ENCODE measurements around the gene SULT4A1.
A peak's percentile ranks its signal among the peaks of the same experiment; 100 is the strongest.

The SULT4A1 gene

DNA sequence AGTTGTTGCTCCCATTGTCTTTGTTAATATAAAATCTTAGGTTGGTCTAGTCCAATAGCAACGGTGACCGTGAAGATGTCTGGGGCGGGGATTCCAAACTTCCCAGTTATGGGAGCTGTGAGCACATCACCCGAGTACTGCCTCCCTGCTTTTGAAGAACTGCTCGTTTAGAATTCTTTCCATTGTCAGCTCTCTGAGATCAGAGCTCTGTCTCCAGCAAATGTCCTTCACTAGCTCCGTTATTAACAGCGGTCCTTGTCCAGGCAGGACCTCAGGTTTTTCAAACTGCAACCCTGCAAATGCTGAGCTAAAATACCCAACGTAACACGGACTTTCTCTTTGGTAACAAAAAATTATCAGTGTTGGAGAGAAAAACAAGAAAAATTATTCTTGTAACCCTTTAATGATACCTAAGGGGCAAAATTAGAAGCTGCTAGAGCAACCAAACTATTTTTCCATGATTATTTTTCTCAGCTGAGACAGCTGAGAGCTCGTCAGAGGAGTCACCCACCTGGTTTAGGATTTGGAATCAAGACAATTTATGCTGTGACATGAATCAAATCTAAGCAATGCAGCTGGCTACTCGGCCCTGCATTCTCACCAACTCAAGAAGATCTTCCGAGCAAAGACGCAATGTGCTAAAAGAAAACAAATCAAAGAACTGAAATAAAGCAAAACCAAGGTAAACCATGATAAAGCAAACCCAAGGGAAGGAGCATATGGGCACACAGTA, 35.1 kb downstream of the SULT4A1 start:
- no peak for DNase-seq

DNA sequence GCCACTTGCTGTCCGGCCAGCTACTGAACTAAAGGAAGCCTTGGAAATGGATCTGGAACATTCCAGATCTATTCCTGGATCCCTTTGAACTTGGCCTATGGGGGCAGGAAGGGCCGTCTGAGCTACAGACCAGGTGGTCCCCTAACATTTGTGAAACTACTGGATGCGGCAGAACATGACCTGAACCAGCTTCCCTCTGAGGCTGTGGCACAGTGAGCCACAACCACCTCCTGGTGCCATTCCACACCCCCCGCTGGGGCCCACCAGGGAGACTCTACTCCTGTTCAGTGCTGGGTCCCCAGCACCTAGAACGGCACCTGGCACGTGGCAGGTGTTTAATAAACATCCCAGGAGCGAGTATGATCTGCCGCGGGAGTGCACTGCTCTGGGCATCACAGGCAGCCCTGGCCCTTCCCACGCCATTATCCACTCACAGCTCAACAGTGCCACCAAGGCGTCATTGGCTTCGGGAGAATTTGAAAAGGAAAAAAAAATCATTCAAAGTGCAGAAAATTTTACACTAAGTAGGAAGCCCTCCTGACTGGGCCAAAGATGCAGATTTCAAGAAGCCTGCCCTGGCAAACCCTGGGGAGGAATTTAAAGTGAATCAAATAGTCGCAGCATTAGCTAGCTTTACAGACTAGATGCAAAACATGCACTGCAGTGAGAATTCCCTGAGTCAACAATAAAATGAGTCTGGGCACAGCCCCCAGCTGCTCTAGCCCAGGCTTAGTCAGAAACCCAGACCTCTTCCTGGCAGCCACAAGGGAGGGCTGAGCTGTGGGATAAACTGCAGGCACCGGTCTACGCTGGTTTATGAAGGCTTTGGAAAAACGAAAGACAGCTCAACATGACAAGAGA, 35.9 kb downstream of the SULT4A1 start:
- DNase-seq: peak; percentile 14

DNA sequence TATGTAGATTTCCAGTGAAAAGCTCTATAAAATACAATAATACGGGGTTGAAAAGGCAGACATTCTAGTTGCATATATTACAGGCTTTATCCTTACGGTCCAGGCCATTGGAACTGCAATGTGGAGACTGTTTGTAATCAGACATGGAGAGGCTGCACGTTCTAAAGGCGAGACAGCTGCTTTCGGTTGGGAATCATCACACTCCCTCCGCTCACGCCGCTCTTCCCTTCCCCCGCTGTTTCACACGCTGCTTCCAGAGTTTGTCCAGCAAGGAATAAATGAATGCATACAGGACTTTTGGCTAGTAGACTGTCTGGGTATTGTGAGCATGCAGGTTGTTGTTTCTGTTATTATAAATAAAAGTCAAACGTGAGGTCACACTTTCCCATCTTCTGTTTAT, 36.7 kb downstream of the SULT4A1 start:
- no peak for DNase-seq

DNA sequence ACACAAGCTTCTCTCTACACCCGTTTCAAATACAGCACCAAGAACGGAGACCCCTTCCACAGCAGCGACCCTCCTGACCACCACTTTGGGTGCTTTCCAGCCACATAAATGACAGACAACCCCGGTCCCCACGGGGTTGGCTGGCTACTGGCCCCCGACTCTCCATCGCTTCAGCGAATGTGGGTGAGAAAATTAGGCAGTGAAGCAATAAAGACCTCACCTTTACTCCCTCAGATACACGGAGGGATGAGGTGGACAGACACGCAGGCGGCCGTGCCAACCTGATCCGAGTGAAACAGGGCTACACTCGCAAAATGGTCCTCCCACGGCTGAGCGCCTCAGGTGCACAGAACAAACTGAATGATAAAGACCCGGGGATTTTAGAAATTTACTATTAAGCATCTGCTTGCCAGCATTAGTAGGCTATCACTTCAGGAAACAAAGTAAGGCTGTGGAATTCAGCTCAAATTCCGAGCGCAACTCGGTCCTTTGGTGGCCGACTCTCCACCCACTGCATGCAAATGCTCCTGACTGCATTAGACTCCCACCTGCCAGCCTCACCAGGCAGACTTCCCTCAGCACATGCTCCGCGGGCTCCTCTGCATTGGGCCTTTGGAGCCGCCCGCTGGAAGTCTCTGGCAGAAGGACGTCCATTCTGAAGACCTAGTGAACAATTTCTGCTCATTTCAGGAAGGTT, 37.4 kb downstream of the SULT4A1 start:
- DNase-seq: no peak

DNA sequence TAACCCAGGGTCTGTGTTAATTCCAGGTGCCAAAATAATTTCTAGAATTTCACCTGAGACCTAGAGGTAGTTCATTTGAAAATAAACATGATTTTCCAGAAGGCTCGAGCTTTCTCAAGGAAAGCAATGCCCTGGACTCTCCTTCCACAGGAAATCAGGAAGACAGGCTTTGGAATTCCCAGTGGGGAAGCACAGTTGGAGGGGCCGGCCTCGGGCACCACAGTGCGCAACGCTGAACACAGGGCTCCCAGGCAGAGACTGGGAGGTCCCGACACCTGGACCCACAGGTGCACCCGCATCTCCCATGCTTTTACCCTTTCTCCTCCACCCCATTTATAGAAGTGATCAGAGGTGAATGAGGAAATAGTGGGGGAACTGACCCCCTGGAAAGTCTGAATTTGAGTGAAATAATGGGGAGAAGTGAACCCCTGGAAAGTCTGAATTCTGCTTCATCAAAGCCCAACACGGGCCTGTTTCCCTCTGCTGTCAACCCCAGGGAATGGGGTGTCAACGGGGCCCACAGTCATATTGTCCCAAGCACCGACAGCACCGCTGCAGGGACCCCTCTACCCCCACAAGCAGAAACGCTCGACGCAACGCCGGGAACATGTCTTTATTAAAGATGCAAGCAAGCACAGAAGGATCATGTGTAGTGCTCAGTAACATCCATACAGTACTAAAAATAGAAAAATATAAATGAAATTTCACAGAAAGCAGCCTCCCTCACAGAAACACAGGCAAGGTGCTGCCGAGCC, 38.2 kb downstream of the SULT4A1 start:
- no peak for DNase-seq

DNA sequence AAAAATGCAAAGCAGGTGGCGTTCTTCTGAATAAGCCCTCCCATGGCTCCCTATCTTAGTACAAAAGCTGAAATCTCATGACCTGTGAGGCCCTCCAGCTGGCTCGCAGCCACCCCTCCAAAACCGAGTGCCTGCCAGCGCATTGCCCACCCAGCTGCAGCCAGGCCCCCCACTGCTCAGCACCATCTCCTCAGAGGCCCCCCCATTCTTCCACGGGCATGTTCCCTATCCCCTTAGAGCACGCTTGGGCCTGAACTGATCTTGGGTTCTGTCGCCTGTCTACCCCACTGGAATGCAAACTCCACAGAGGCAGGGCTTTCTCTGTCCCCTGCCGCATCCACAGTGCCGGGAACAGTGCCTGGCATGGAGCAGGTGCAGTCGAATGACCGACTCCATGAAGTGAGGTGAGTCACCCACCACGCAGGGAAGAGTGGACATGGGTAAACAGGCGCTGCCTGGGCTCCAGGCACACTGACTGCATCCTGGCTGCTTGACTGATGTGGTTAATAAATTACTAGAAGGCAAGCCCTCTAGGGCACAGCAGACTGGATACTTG, 38.9 kb downstream of the SULT4A1 start:
- no peak for DNase-seq

DNA sequence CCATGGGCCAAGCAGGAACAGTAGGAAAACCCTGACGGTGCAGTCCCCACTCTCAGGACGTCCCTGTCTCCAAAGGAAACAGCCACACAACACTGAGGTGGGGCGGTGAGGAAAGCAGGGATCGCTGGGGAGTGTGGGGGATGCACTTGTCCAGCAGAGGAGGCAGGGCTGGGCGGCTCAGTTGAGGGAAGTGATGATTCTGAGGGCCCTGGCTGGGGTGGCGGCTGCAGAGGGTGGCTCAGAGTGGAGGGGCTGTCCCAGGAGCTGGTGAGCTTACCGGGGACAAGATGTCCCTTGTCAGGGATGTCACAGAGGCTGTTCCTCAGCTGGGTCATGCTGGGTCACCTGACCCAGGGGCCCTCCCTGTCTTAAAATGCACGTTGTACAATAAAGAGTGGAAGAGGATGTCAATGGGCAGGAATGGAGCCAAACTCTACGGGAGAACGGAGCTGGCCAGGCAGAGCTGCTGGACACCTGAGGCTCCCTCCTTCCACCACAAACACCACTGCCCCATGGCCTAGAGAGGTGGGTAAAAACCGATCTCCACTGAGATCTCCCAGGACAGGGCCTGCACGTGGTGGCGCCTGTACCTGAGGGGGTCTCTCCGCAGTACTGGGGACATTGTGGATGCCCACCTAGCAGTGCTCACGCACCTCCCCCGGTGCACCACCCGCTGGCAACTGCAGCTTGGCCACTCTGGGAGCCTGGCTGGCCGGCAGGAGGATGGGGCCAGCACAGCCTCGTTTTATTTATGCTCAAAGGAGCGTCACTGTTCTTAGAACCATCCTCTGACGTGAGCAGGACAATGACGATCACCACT, 40.5 kb downstream of the SULT4A1 start:
- no peak for DNase-seq

DNA sequence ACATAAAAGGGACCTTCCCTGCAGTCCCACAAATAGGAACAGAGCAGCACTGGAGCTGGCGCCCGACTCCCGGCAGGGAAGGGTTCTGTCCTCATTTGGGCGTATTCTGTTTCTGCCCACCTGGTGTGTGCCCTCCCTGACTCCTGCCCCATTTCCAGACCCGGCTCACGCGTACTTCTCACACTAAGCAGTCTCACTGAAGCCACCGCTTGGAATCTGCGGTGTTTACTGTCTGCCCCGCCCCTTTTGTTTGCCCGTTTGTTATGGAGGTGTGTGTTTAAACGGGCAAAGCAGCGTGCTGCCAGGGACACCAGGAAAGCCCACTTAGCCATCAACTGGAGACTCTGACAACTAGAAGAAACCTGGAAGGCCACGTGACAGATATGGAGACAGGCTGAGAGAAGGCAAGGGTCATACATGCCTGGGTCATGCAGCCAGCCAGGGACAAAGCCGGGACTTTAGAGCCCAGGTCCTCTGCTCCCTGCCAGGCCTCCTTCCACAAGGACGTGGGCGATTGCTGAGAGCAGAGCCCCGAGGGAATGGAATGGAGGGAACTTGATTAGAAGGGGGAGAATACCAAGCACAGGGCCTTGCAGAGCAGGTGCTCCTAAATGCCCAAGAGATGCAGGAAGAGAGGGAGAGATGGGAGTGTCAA, 41.5 kb downstream of the SULT4A1 start:
- no peak for DNase-seq

DNA sequence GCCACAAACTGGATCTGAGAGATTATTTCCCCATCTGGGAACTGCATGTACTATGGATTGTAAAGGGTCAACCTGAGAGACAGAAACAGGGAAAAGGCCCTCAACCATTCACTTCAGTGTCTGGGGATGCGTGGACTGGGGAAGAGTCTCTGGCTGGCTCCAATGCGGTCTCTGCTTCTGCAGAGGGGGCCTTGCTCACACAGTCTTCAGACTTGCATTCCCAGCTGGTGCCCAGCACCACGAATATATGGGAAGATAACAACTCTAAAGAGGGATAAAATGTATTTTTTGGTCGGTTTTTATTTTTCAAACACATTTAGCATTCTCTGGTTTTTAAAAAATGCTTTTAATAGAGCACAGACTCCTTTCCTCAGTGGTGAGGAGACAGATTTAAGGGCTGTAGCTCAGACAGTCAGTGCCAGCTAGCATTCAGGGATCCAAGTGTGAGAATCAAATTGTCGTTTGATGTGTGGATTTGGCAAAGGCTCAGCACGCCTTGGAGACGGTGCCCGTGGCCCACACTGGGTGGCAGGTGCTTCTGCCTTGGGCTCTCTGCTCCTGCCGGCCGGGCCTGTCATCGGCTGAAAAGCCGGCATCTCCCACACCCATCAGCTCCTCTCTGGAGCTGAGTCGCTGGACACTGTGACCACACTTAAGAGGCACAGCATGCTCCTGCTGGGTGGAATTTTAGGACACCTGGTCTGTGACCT, 42.2 kb downstream of the SULT4A1 start:
- no peak for DNase-seq

DNA sequence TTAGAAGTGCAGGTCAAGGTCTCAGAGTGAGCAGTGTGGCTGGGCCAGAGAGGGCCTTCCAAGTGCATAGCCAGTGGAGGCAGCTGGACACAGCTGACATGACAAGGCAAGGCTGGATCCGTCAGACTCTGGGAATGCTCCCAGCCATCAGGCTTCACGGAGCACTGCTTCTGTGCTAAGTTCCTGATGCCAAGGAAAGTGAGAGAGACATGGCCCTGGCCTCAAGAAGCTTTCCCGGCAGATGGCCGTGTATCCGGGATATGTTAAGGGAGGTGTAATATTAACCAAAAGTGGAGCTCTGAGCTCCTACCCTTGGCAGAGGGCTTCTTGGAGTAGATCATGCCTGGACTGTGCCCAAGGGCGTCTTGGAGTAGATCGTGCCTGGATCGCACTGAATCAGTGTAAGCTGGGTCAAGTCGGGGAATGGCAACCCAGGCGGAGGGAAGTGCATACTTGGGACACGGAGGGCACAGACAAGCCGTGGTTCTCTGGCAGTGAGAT, 42.8 kb downstream of the SULT4A1 start:
- no peak for DNase-seq

DNA sequence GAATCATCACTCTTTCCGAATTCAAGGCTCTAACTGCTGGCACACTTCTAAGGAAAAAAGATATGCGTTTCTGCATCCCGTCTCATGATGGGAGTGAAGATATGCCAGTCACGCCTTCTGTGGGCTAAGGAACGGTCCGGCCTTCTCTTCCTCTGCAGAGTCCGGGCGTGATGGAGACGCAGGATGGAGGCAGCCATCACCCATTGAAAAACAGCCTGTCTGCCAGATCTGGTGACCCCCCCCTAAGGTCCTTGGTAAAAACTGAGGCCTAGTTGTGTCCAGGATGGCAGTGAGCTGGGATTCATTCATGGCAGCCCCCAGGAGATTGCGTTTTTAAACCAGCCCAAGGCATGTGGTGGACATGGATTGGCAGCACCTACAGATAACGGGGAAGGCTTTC, 43.3 kb downstream of the SULT4A1 start:
- no peak for DNase-seq

DNA sequence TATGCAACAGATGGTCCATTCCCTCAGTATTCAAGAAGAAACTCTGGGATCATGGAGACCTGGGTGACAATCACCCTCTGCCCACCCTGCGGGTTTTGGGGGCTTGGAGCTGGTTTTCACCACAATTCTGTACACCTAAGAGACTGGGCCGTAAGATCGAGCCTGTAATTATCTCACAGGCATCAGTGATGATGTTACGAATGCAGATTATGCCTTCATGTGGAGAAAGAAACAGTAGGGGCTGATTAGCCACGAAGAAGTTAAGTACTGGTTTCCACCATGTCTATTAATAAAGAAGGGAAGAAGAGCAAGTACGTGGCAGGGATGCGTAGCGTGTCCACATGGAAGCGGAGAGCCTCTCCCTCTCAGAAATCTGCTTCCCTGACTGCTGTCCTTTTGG, 44.9 kb downstream of the SULT4A1 start:
- DNase-seq: no peak

DNA sequence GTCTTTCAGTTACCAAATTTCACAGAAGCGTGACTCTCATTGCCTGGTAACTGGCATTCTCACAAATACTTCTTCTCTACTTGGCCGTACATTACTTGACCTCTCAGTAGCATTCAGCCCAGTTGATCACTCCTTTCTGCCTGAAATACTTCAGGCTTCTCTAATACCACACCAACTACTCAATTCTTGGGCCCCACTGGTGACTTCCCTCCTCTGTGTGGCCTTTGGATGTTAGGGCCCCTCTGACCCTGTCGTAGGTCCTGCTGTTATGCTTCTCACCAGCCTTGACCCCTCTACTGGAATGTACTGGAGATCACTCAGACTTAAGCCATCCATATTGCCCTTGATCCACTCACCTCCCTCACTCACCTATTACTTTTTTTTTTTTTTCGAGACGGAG, 48.0 kb downstream of the SULT4A1 start:
- DNase-seq: no peak

DNA sequence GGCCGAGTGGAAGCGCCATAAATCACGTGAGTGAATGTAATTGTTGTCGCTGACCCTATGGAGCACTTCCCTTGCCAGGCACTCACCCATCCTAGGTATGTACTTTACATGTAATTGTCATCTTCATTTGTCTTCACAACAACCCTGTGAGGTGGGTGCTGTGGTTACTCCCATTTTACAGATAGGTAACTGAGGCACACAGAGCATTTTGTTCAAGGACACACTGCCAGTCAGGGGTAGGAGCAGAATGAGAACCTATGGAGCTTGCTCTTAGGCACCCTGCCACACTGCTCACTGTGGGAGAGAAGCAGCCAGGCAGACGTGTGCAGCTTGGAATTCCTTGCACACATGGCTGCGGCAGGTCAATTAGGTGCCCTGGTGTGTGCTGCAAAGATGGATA, 49.4 kb downstream of the SULT4A1 start:
- no peak for DNase-seq

DNA sequence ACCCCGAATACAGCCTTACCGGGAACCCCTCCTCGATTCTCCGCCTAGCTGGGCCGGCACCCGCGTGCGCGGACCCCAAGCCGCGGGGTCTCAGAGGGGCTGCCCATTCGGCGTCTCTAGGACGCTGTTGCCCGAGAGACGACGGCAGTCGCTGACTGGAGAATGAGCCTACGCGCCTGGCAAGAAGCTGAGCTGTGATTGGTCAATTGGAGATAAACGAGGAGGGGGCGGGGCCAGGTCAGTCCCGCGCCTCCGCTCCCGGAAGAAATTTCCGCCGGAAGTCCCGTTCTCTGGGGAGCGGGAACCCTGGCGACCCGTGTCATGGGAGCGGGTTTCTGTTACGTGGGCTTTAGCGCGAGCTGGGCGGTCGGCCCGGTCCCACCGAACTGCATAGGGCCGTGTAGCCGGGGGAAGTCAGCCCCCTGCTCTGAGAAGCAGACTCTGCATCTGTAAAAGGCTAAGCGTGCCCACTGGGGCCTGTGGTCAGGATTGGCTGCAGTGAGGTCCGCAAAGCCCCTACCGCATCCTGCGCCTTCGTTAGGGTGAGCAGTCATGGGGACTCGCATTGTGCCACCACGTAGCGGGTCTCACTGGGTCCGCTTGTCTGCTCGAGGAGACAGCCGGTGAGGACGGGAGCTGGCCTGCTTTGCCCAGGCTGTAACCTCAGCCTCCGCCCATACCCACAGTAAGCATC, 50.0 kb downstream of the SULT4A1 start, which contains the start of gene EFCAB6:
TSS of gene EFCAB6 (minus strand) at position 157 of the 694 bp plus-strand sequence. CDS start 29,987 bp downstream, outside the sequence.
- DNase-seq: peak; percentile 79

DNA sequence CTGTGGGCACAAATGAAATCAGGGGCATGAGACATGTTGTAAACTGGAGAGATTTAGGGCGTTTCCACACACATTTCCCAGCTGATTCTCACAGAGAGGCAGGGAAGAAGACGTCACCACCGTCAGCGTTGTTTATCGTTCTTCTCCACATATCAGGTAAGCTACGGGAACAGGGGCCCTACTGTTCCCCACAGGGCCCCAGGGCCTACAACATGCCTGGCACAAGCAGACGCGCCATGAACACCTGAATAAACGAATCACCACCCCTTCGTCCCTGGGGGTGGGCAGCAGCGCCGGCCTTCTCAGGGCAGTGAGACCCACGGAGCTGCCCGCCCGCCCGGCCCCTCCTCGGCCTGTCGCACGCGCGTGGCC, 50.5 kb downstream of the SULT4A1 start:
- DNase-seq: no peak

DNA sequence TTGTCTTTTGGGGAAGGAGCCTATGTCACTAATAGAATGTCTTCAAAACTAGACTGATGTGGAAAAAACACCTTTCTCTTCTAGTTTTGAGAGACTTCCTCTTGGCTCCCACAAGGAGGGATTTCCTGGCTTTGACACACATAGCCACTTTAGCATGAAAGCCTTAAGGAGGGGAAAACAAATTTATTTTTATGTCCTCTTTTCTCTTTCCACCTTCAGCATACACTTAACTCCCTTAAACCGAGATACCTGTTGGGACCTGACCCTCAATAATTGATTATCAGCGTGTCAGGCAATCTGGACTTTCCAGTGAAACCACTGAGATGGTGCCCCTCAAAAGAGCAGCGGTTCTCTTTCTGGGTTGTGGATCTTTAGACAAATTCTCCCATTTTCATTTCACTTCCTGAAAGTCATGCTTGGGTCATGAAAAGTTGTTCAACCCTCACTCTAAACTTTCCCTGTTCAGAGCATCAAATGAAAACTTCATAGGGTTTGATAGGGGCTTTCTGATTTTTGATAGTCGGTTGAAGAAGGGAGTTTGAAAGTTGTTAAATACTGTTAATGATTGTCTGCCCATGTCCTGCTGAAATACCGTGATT, 59.3 kb downstream of the SULT4A1 start:
- DNase-seq: no peak

DNA sequence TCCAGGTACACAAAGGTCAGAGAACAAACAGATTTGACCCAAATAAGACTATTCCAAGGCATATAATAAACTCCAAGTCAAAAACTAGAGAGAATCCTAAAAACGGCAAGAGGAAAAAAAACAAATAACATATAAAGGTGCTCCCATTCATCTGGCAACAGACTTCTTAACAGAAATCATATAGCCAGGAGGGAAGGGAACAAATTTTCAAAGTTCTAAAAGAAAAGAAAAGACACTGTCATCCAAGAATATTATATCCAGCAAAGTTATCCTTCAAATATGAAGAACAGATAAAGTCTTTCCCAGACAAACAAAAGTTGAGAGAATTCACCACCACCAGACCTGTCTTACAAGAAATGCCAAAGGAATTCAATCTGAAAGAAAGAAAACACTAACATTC, 61.3 kb downstream of the SULT4A1 start:
- DNase-seq: no peak

DNA sequence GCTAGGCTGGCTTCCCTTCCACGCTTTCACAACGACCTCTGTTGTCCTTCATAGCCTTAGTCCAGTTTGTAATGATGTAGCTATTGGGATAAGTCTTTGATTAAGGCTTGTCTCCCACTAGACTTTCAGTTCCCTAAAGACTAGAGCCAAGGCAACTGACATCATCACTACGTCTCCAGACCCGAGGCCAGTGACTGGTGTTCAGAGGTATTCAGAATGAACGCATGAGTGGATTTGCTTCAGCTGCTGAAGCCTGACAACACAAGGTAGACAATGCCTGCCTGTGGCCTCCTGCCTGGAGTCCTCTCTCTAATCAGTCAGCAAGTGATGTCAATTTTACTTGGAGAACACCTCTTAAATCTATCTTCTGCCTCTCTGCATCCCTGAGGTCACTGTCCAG, 63.8 kb downstream of the SULT4A1 start:
- DNase-seq: no peak
